GM12891 (cell line): ENCODE results near the gene ANKRD33B.

Experiments used
- PAX5 ChIP-seq: IDR thresholded peaks from 2 replicates; pipeline ENCODE4 v1.6.1; 2011; ENCODE audit warnings: low read length, moderate library complexity, mild to moderate bottlenecking; ENCODE audit not compliant: insufficient read depth, severe bottlenecking
- POLR2A ChIP-seq: IDR thresholded peaks from 2 replicates; pipeline ENCODE4 v1.6.1; 2011; ENCODE audit warnings: low read depth, low read length, control low read depth
- POLR2AphosphoS5 ChIP-seq: IDR thresholded peaks from 2 replicates; pipeline ENCODE4 v1.6.1; 2011; ENCODE audit warnings: low read depth, low read length, control low read depth
- POU2F2 ChIP-seq: IDR thresholded peaks from 2 replicates; pipeline ENCODE4 v1.6.1; 2011; ENCODE audit warnings: low read depth, mild to moderate bottlenecking, control low read depth, low read length, moderate library complexity
- SPI1 ChIP-seq: IDR thresholded peaks from 2 replicates; pipeline ENCODE4 v1.6.1; 2011; ENCODE audit warnings: low read depth, low read length, control low read depth
- TAF1 ChIP-seq: IDR thresholded peaks from 2 replicates; pipeline ENCODE4 v1.6.1; 2011; ENCODE audit warnings: low read depth, low read length, control low read depth

- TF ChIP-seq POLR2AphosphoS5 (peak; percentile 75), TAF1 (no peak), POLR2A (peak; percentile 67), PAX5 (no peak), SPI1 (peak; percentile 58; the same call in 1 of the 2 replicates), POU2F2 (peak; percentile 82)
Observed at GRCh38 chr5:10635257-10635866, 71.5 kb downstream of the ANKRD33B start.
